Panc1 (cell line): ENCODE measurements around the gene KLRC4. TPM values are rescaled to one million over a fixed set of nuclear protein-coding genes. Genes with fewer than 3 reads are reported as not detected.
A peak's percentile ranks its signal among the peaks of the same experiment; 100 is the strongest.
"Not testable (repeated sequence)": the region's sequence is repeated elsewhere in the genome, so short reads cannot be mapped to it uniquely, and the experiment has no call there.

Experiments
- ATAC-seq: fragments of 200-7000 bp; cut with Tn5 transposase; 2 replicates; pipeline ENCODE4 v1.9.1; 2020; ENCODE audit warnings: mild to moderate bottlenecking, moderate library complexity
- BruUV-seq: library from RNA; stranded (reverse); fragments of 400-500 nt; replicated peaks from 2 replicates; lab custom pipeline; 2021; lab: Mats Ljungman, UMichigan
- CTCF ChIA-PET: fragments of 300-600 bp; sonication (Branson Sonifier 250); formaldehyde crosslinking; loops from one replicate; lab custom pipeline; 2022; ENCODE audit warnings: antibody characterized with exemption; lab: Charles Lee
- POLR2A ChIA-PET: fragments of 300-600 bp; sonication (Branson Sonifier 250); formaldehyde crosslinking; loops from one replicate; lab custom pipeline; 2022; ENCODE audit warnings: antibody characterized with exemption; lab: Charles Lee
- DNase-seq: peaks from one replicate; pipeline ENCODE4 v3.0.0-alpha.2; 2010; ENCODE audit warnings: low read depth, low spot score
- H3K27ac ChIP-seq: 2 replicates; pipeline ENCODE4 v1.5.1; 2011; ENCODE audit warnings: mild to moderate bottlenecking, low read length, inconsistent platforms
- H3K27me3 ChIP-seq: fragments of 200-500 bp; sonication (Bioruptor generic); 2 replicates; pipeline ENCODE4 v1.6.0; 2014; ENCODE audit warnings: low read length, inconsistent platforms; ENCODE audit not compliant: control insufficient read depth, insufficient read depth
- H3K36me3 ChIP-seq: fragments of 200-500 bp; sonication (Bioruptor generic); 2 replicates; pipeline ENCODE4 v1.5.1; 2014; ENCODE audit warnings: inconsistent platforms, mild to moderate bottlenecking, low read length, moderate library complexity; ENCODE audit not compliant: control insufficient read depth, insufficient read depth
- H3K4me1 ChIP-seq: 2 replicates; pipeline ENCODE4 v1.5.1; 2011; ENCODE audit warnings: inconsistent platforms, mild to moderate bottlenecking, low read length, moderate library complexity; ENCODE audit not compliant: control insufficient read depth, insufficient read depth
- H3K4me3 ChIP-seq, 2 experiments: 2 replicates each; pipeline ENCODE4 v1.5.1; 2011 to 2012; ENCODE audit warnings: low read depth in 2 of 2, low read length in 2 of 2, mild to moderate bottlenecking in 2 of 2, inconsistent platforms in 1 of 2, moderate library complexity in 1 of 2
- H3K9me3 ChIP-seq: fragments of 200-500 bp; sonication (Bioruptor generic); 2 replicates; pipeline ENCODE4 v1.5.1; 2014; ENCODE audit warnings: low read depth, mild to moderate bottlenecking, inconsistent platforms, low read length, moderate library complexity; ENCODE audit not compliant: control insufficient read depth, insufficient read depth
- POLR2AphosphoS5 ChIP-seq: IDR thresholded peaks from 2 replicates; pipeline ENCODE4 v1.6.1; 2012; ENCODE audit warnings: mild to moderate bottlenecking, low read depth, low read length, moderate library complexity
- SIN3A ChIP-seq: IDR thresholded peaks from 2 replicates; pipeline ENCODE4 v1.6.1; 2012; ENCODE audit warnings: low read depth, mild to moderate bottlenecking, low read length, moderate library complexity, borderline replicate concordance; ENCODE audit not compliant: insufficient read depth
- TCF7L2 ChIP-seq: IDR thresholded peaks from 2 replicates; pipeline ENCODE4 v1.6.1; 2011; ENCODE audit warnings: mild to moderate bottlenecking, low read depth, low read length, inconsistent platforms
- in situ Hi-C: cut with HindIII; loops from 2 replicates; pipeline ENCODE4 v1.10.0; 2016; ENCODE audit warnings: low sequenced_read_pairs, low pct_unique_long_range_greater_than_20kb
- intact Hi-C: fragments of 100-400 bp; cut with micrococcal nuclease; formaldehyde crosslinking; loops from one replicate; pipeline ENCODE4 v1.10.0; 2022; ENCODE audit not compliant: unreplicated experiment
- total RNA-seq: library from RNA; stranded (reverse); gene quantifications from one replicate; pipeline ENCODE4 v1.2.1, GENCODE V29; 2021; ENCODE audit not compliant: unreplicated experiment
- TF ChIP-seq, protein P1 (sequence below), 2 experiments: IDR thresholded peaks; 2 replicates each; pipeline ENCODE4 v1.6.1; 2011 to 2012; ENCODE audit warnings: low read depth in 2 of 2, control low read depth in 1 of 2, low read length in 1 of 2, mild to moderate bottlenecking in 1 of 2, moderate library complexity in 1 of 2; ENCODE audit not compliant: insufficient read depth in 1 of 2
- TF ChIP-seq, protein P2 (sequence below): fragments of 450-650 bp; IDR thresholded peaks from 2 replicates; pipeline ENCODE4 v1.5.1; 2017; ENCODE audit warnings: mild to moderate bottlenecking

KLRC4 gene
- total RNA-seq, 1 experiment from 2014 or later = 1.4 TPM

DNA sequence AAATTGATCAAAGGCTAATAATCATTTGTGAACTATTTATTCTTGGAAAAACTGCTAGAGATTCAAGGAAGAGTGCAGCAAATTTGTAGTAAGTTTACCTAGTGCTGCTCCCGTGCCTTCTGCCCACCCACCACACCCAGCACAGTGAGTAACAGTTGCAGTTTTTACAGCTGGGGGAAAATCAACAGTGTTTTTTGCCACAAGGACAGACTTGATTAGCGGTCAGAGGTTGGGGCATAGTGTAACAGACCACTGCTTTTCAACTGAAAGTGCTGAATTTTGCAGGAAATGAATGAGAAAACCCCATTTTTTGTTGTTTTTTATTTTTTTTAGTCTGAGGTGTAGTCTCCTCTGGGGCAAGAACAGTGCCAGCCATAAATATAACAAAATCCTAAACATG lies 12.3 kb downstream of the KLRC4 start:
- H3K27ac ChIP-seq = peak overlapping the region; percentile 96
- POLR2A ChIA-PET = interaction anchor here (0.5 kb wide), 1 partner anchor 273 kb away, joined by 8 read pairs; no protein-coding TSS in a partner anchor
- no TSS peak for BruUV-seq
- intact Hi-C loops (no loop called here), in situ Hi-C loops (no loop called here)
- TF ChIP-seq TCF7L2 = no peak
- no peak for TF ChIP-seq POLR2AphosphoS5
- no peak for TF ChIP-seq SIN3A
- TF ChIP-seq, protein P1, sequence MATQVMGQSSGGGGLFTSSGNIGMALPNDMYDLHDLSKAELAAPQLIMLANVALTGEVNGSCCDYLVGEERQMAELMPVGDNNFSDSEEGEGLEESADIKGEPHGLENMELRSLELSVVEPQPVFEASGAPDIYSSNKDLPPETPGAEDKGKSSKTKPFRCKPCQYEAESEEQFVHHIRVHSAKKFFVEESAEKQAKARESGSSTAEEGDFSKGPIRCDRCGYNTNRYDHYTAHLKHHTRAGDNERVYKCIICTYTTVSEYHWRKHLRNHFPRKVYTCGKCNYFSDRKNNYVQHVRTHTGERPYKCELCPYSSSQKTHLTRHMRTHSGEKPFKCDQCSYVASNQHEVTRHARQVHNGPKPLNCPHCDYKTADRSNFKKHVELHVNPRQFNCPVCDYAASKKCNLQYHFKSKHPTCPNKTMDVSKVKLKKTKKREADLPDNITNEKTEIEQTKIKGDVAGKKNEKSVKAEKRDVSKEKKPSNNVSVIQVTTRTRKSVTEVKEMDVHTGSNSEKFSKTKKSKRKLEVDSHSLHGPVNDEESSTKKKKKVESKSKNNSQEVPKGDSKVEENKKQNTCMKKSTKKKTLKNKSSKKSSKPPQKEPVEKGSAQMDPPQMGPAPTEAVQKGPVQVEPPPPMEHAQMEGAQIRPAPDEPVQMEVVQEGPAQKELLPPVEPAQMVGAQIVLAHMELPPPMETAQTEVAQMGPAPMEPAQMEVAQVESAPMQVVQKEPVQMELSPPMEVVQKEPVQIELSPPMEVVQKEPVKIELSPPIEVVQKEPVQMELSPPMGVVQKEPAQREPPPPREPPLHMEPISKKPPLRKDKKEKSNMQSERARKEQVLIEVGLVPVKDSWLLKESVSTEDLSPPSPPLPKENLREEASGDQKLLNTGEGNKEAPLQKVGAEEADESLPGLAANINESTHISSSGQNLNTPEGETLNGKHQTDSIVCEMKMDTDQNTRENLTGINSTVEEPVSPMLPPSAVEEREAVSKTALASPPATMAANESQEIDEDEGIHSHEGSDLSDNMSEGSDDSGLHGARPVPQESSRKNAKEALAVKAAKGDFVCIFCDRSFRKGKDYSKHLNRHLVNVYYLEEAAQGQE (IDR thresholded peaks at IDR 0.05; ENCODE audit: insufficient read depth in 1 of 2, low read depth in 2 of 2, low read length in 1 of 2) = no peak
- TF ChIP-seq, protein P2, sequence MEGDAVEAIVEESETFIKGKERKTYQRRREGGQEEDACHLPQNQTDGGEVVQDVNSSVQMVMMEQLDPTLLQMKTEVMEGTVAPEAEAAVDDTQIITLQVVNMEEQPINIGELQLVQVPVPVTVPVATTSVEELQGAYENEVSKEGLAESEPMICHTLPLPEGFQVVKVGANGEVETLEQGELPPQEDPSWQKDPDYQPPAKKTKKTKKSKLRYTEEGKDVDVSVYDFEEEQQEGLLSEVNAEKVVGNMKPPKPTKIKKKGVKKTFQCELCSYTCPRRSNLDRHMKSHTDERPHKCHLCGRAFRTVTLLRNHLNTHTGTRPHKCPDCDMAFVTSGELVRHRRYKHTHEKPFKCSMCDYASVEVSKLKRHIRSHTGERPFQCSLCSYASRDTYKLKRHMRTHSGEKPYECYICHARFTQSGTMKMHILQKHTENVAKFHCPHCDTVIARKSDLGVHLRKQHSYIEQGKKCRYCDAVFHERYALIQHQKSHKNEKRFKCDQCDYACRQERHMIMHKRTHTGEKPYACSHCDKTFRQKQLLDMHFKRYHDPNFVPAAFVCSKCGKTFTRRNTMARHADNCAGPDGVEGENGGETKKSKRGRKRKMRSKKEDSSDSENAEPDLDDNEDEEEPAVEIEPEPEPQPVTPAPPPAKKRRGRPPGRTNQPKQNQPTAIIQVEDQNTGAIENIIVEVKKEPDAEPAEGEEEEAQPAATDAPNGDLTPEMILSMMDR = no peak
- peaks cover 31% of the 10 kb centered on the region for H3K4me1 ChIP-seq
- DNase-seq = no peak
- no peak for ATAC-seq
- H3K9me3 ChIP-seq = no peaks in the 10 kb centered on the region
- no peaks in the 10 kb centered on the region for H3K27me3 ChIP-seq
- no peaks in the 10 kb centered on the region for H3K36me3 ChIP-seq
- CTCF ChIA-PET = interaction anchor here (0.6 kb wide), 1 partner anchor 528 kb away, joined by 5 read pairs; no protein-coding TSS in a partner anchor
- H3K4me3 ChIP-seq = peak overlapping the region; percentile 39 to 64

DNA sequence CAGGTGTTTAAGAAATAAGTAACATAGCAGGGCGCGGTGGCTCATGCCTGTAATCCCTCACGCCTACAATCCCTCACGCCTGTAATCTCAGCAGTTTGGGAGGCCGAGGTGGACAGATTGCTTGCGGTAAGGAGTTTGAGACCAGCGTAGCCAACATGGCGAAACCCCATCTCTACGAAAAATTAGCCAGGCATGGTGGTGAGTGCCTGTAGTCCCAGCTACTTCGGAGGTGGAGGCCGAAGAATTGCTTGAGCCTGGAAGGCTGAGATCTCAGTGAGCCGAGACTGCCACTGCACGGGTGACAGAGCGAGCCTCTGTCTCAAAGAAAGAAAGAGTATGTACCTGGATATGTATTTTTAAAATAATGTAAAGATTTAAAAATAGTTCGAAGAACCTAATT lies 13.4 kb downstream of the KLRC4 start:
- intact Hi-C loops, H3K27me3 ChIP-seq, CTCF ChIA-PET, in situ Hi-C loops, DNase-seq, H3K36me3 ChIP-seq, H3K9me3 ChIP-seq: not testable (repeated sequence)
- peak overlapping the region; percentile 39 to 64 for H3K4me3 ChIP-seq
- TSS peak; percentile 78 for BruUV-seq
- peak; percentile 58 for ATAC-seq
- peak overlapping the region; percentile 96 for H3K27ac ChIP-seq
- H3K4me1 ChIP-seq = peaks cover 39% of the 10 kb centered on the region
- POLR2A ChIA-PET = interaction anchor here (0.6 to 1.0 kb wide), 2 partner anchors 22 to 183 kb away, joined by 6 to 11 read pairs; no protein-coding TSS in a partner anchor

DNA sequence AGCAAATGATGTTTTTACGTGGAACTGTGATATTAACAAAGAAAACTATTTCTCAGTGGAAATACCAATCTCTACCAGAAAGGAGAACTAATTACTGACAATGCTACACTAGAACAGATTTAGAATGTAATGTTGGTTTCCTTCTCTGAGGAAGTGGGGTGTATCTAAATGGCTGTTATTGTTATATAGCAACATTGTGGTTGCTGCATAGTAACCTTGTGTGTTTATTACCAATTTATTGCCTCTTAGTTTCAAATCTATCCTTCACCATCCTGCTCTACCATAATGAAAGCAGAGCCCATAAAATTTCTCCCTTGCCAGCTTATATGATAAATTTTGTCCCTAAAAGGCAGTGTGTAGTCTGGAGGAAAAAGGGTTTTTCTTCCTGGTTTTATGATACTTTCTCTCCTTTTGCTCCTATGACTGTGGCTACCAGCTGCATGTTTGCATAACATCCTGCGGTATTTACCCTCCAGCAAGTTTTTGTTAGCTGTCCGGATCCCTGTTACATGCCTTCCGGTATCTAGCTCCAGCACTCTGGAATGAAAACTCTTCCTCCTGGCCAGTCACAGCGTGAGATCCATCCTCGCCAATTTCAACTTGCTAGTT lies 14.1 kb downstream of the KLRC4 start:
- Histone ChIP-seq H3K27ac (peak overlapping the region; percentile 96), H3K36me3 (no peaks in the 10 kb centered on the region), H3K27me3 (no peaks in the 10 kb centered on the region), H3K9me3 (no peaks in the 10 kb centered on the region), H3K4me1 (peaks cover 39% of the 10 kb centered on the region), H3K4me3 (peak overlapping the region; percentile 39 to 64)
- TF ChIP-seq TCF7L2 (peak; percentile 68), POLR2AphosphoS5 (peak; percentile 75), SIN3A (no peak)
- ChIA-PET POLR2A (interaction anchor here (1.0 kb wide), 1 partner anchor 22 kb away, joined by 6 read pairs; no protein-coding TSS in a partner anchor), CTCF (interaction anchor here (0.6 kb wide), 1 partner anchor 188 kb away, joined by 6 read pairs; no protein-coding TSS in a partner anchor)
- intact Hi-C loops (no loop called here), in situ Hi-C loops (no loop called here)
- no TSS peak for BruUV-seq
- ATAC-seq (peak; percentile 90), DNase-seq (peak; percentile 68)
